ENCODE measurements around the gene MAPKAPK3. TPM values are rescaled to one million over a fixed set of nuclear protein-coding genes. Genes with fewer than 3 reads are reported as not detected.

MAPKAPK3 gene
- polyA plus RNA-seq, 1 donor from 2014 or later, result 4.3 TPM

GRCh38 chr3:50616003-50616769, 765 bp upstream of the MAPKAPK3 start:
- Histone ChIP-seq H4K20me1 (ENCODE audit: insufficient read depth) (no peaks in the 10 kb centered on the region), H3K79me2 (replicated peaks; ENCODE audit: insufficient read depth, low read length) (no peaks in the 10 kb centered on the region), H3K9me3 (ENCODE audit: low read length) (no peaks in the 10 kb centered on the region), H3K4me3 (ENCODE audit: low read length) (peak overlapping the region; percentile 91), H3F3A (ENCODE audit: insufficient read depth, low read length, poor library complexity, severe bottlenecking) (peaks cover 5% of the 10 kb centered on the region), H3K9me2 (ENCODE audit: insufficient read depth, low read length) (no peaks in the 10 kb centered on the region), H3K4me2 (ENCODE audit: low read length) (peak overlapping the region; percentile 87), H2AFZ (ENCODE audit: low read depth, low read length) (no peak overlapping the region), H3K36me3 (ENCODE audit: insufficient read depth, low read length) (no peaks in the 10 kb centered on the region), H3K27me3 (ENCODE audit: insufficient read depth, low read depth, low read length) (peaks cover 11% of the 10 kb centered on the region), H3K27ac (ENCODE audit: low read length) (no peak overlapping the region), H3K9ac (ENCODE audit: low read length) (peak overlapping the region; percentile 18)
- TF ChIP-seq SMC3 (conservative IDR thresholded peaks at IDR 0.05; ENCODE audit: poor library complexity), result peak; percentile 94
- TF ChIP-seq MXI1 (conservative IDR thresholded peaks at IDR 0.05; ENCODE audit: poor library complexity, severe bottlenecking), result peak; percentile 24
- TF ChIP-seq TAF1 (IDR thresholded peaks at IDR 0.05; ENCODE audit: low read depth), result no peak
- TF ChIP-seq RAD21 (conservative IDR thresholded peaks at IDR 0.05), result peak; percentile 100
- peak; percentile 99 for TF ChIP-seq CTCF (IDR thresholded peaks at IDR 0.05; ENCODE audit: poor library complexity, severe bottlenecking)
- no peak for TF ChIP-seq EZH2 (IDR thresholded peaks at IDR 0.05; ENCODE audit: borderline replicate concordance, insufficient read depth, low read length, poor library complexity, severe bottlenecking)
- no peak for TF ChIP-seq REST (IDR thresholded peaks at IDR 0.05; ENCODE audit: borderline replicate concordance)

- TF ChIP-seq EZH2 (IDR thresholded peaks at IDR 0.05; ENCODE audit: borderline replicate concordance, insufficient read depth, low read length, poor library complexity, severe bottlenecking) (no peak), REST (IDR thresholded peaks at IDR 0.05; ENCODE audit: borderline replicate concordance) (no peak)
- H3K9ac ChIP-seq (ENCODE audit: low read length), result peak overlapping the region; percentile 18
These were observed 218 bp upstream of the MAPKAPK3 start for GRCh38 chr3:50616770-50617095.

More at GRCh38 chr3:50616770-50617095, 218 bp upstream of the MAPKAPK3 start:
- H3F3A ChIP-seq (ENCODE audit: insufficient read depth, low read length, poor library complexity, severe bottlenecking), result peaks cover 5% of the 10 kb centered on the region
- peak overlapping the region; percentile 87 for H3K4me2 ChIP-seq (ENCODE audit: low read length)
- no peaks in the 10 kb centered on the region for H4K20me1 ChIP-seq (ENCODE audit: insufficient read depth)
- H3K79me2 ChIP-seq (replicated peaks; ENCODE audit: insufficient read depth, low read length), result no peaks in the 10 kb centered on the region
- no peaks in the 10 kb centered on the region for H3K9me2 ChIP-seq (ENCODE audit: insufficient read depth, low read length)
- H3K4me3 ChIP-seq (ENCODE audit: low read length), result peak overlapping the region; percentile 91
- peaks cover 8% of the 10 kb centered on the region for H3K27me3 ChIP-seq (ENCODE audit: insufficient read depth, low read depth, low read length)
- H2AFZ ChIP-seq (ENCODE audit: low read depth, low read length), result no peak overlapping the region
- no peak overlapping the region for H3K27ac ChIP-seq (ENCODE audit: low read length)
- no peaks in the 10 kb centered on the region for H3K9me3 ChIP-seq (ENCODE audit: low read length)
- H3K36me3 ChIP-seq (ENCODE audit: insufficient read depth, low read length), result no peaks in the 10 kb centered on the region
